ENCODE measurements around the gene UBTD2. TPM values are rescaled to one million over a fixed set of nuclear protein-coding genes. Genes with fewer than 3 reads are reported as not detected.
"Not testable (repeated sequence)": the region's sequence is repeated elsewhere in the genome, so short reads cannot be mapped to it uniquely, and the experiment has no call there.

The UBTD2 gene
- total and polyA plus RNA-seq, 10 of the 15 experiments (the other 5 are each of a cell fraction or from before 2014, with no cell fraction given) = 7.7 to 30.5 (median 19.4) TPM

- H3K36me3 ChIP-seq (ENCODE audit: control insufficient read depth in 2 of 2, insufficient read depth in 2 of 2, low read length in 1 of 2); in situ Hi-C loops (cut with MboI); intact Hi-C loops (cut with micrococcal nuclease; ENCODE audit: unreplicated experiment); BruUV-seq (replicated peaks); H3K27me3 ChIP-seq (replicated peaks in 1 of 2; ENCODE audit: control insufficient read depth in 2 of 2, insufficient read depth in 2 of 2, low read length in 1 of 2); DNase-seq (ENCODE audit: low read depth, low spot score); H3K4me3 ChIP-seq; H3K79me2 ChIP-seq (ENCODE audit: control insufficient read depth, insufficient read depth, low read length); ATAC-seq; POLR2A ChIA-PET; H3K9ac ChIP-seq (ENCODE audit: control insufficient read depth, insufficient read depth, low read length); FAIRE-seq; H2AFZ ChIP-seq (ENCODE audit: control insufficient read depth, low read depth, low read length); H3K4me2 ChIP-seq (ENCODE audit: control insufficient read depth, insufficient read depth); H3K27ac ChIP-seq (ENCODE audit: control insufficient read depth, insufficient read depth); H3K4me1 ChIP-seq (ENCODE audit: control insufficient read depth, insufficient read depth, low read length); H4K20me1 ChIP-seq (ENCODE audit: control insufficient read depth, insufficient read depth); H3K9me3 ChIP-seq (replicated peaks; ENCODE audit: control insufficient read depth, insufficient read depth, low read length): not testable (repeated sequence)
- ChIA-PET SMC1A (ENCODE audit: uncharacterized antibody, unreplicated experiment) (interaction anchor here (1.1 kb wide), 1 partner anchor 286 kb away, joined by 3 read pairs; no protein-coding TSS in a partner anchor), CTCF (interaction anchor here (0.6 to 2.9 kb wide), 3 partner anchors 8 to 730 kb away, joined by 3 to 14 read pairs (median 3); partner anchors contain the start of gene STK10), RAD21 (ENCODE audit: unreplicated experiment) (interaction anchor here (0.9 kb wide), 1 partner anchor 95 kb away, joined by 3 read pairs; no protein-coding TSS in a partner anchor)
- WGBS (ENCODE audit: insufficient coverage, insufficient replicate concordance, low lambda C conversion rate, missing lambda C conversion rate) = 49% methylated on average over 4 of the region's 4 CpGs
- TF ChIP-seq NFYB (IDR thresholded peaks at IDR 0.05; ENCODE audit: insufficient read depth, low read depth, low read length) = peak; percentile 71
These were observed 85.8 kb downstream of the UBTD2 start for GRCh38 chr5:172197775-172198174.

- in situ Hi-C loops (cut with MboI) = no loop called here
- CTCF ChIA-PET = interaction anchor here (1.3 kb wide), 1 partner anchor 87 kb away, joined by 3 read pairs; no protein-coding TSS in a partner anchor
These were observed 88.4 kb downstream of the UBTD2 start for GRCh38 chr5:172194985-172195774.

More at GRCh38 chr5:172194985-172195774, 88.4 kb downstream of the UBTD2 start:
- Histone ChIP-seq H3K9me3 (replicated peaks; ENCODE audit: control insufficient read depth, insufficient read depth, low read length) (no peaks in the 10 kb centered on the region; the same call in 2 of the 3 replicates), H3K27ac (ENCODE audit: control insufficient read depth, insufficient read depth) (no peak overlapping the region), H3K4me2 (ENCODE audit: control insufficient read depth, insufficient read depth) (no peak overlapping the region), H4K20me1 (ENCODE audit: control insufficient read depth, insufficient read depth) (no peaks in the 10 kb centered on the region), H2AFZ (ENCODE audit: control insufficient read depth, low read depth, low read length) (no peak overlapping the region), H3K27me3 (replicated peaks in 1 of 2; ENCODE audit: control insufficient read depth in 2 of 2, insufficient read depth in 2 of 2, low read length in 1 of 2) (no peaks in the 10 kb centered on the region), H3K9ac (ENCODE audit: control insufficient read depth, insufficient read depth, low read length) (no peak overlapping the region), H3K4me1 (ENCODE audit: control insufficient read depth, insufficient read depth, low read length) (no peaks in the 10 kb centered on the region; the same call in 1 of the 2 replicates), H3K4me3 (no peak overlapping the region), H3K79me2 (ENCODE audit: control insufficient read depth, insufficient read depth, low read length) (no peaks in the 10 kb centered on the region), H3K36me3 (ENCODE audit: control insufficient read depth in 2 of 2, insufficient read depth in 2 of 2, low read length in 1 of 2) (no peaks in the 10 kb centered on the region)
- ChIA-PET POLR2A (no interaction called here), SMC1A (ENCODE audit: uncharacterized antibody, unreplicated experiment) (interaction anchor here (0.7 to 1.8 kb wide), 5 partner anchors 9 to 150 kb away, joined by 3 read pairs; no protein-coding TSS in a partner anchor), RAD21 (ENCODE audit: unreplicated experiment) (interaction anchor here (1.6 kb wide), 1 partner anchor 98 kb away, joined by 5 read pairs; no protein-coding TSS in a partner anchor)
- ATAC-seq (no peak), FAIRE-seq (no peak), DNase-seq (ENCODE audit: low read depth, low spot score) (no peak)
- BruUV-seq (replicated peaks) = no TSS peak
- intact Hi-C loops (cut with micrococcal nuclease; ENCODE audit: unreplicated experiment) = no loop called here
- 51% methylated on average over 6 of the region's 6 CpGs for WGBS (ENCODE audit: insufficient coverage, insufficient replicate concordance, low lambda C conversion rate, missing lambda C conversion rate)
- no peak for TF ChIP-seq RUNX3 (IDR thresholded peaks at IDR 0.05; ENCODE audit: low read length)
- TF ChIP-seq NFYA (IDR thresholded peaks at IDR 0.05; ENCODE audit: borderline replicate concordance, low read depth, low read length) = no peak
- no peak for TF ChIP-seq PML (IDR thresholded peaks at IDR 0.05; ENCODE audit: low read length)
- TF ChIP-seq BMI1 (IDR thresholded peaks at IDR 0.05; ENCODE audit: borderline replicate concordance) = no peak
- no peak for TF ChIP-seq ZNF622 (IDR thresholded peaks at IDR 0.05)
- TF ChIP-seq NR2C1 (IDR thresholded peaks at IDR 0.05) = no peak
- TF ChIP-seq CHD2 (IDR thresholded peaks at IDR 0.05; ENCODE audit: borderline replicate concordance, low read depth, low read length) = no peak
- TF ChIP-seq TCF3 (IDR thresholded peaks at IDR 0.05; ENCODE audit: borderline replicate concordance, insufficient read depth, low read depth, low read length) = no peak
- no peak for TF ChIP-seq HDAC6 (IDR thresholded peaks at IDR 0.05; ENCODE audit: unreplicated experiment)
- TF ChIP-seq NBN (IDR thresholded peaks at IDR 0.05) = no peak
- TF ChIP-seq HCFC1 (IDR thresholded peaks at IDR 0.05; ENCODE audit: low read length) = no peak
- TF ChIP-seq TBL1XR1 (IDR thresholded peaks at IDR 0.05; ENCODE audit: low read depth, low read length) = no peak
- TF ChIP-seq, protein P1, sequence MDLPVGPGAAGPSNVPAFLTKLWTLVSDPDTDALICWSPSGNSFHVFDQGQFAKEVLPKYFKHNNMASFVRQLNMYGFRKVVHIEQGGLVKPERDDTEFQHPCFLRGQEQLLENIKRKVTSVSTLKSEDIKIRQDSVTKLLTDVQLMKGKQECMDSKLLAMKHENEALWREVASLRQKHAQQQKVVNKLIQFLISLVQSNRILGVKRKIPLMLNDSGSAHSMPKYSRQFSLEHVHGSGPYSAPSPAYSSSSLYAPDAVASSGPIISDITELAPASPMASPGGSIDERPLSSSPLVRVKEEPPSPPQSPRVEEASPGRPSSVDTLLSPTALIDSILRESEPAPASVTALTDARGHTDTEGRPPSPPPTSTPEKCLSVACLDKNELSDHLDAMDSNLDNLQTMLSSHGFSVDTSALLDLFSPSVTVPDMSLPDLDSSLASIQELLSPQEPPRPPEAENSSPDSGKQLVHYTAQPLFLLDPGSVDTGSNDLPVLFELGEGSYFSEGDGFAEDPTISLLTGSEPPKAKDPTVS (IDR thresholded peaks at IDR 0.05; ENCODE audit: low read depth, low read length) = no peak
- TF ChIP-seq FOS (IDR thresholded peaks at IDR 0.05; ENCODE audit: borderline replicate concordance, extremely low read depth, insufficient read length) = no peak
- TF ChIP-seq STAT1 (conservative IDR thresholded peaks at IDR 0.05) = no peak
